Heart left ventricle (tissue), 16 donors: ENCODE measurements around the gene RFXAP. TPM values are rescaled to one million over a fixed set of nuclear protein-coding genes. Genes with fewer than 3 reads are reported as not detected.

Source experiments
- ATAC-seq, 4 donors: fragments of 200-7000 bp; cut with Tn5 transposase; one replicate each; pipeline ENCODE4 v1.9.1; 2020 to 2022; ENCODE audit warnings: moderate library complexity in 4 of 4, mild to moderate bottlenecking in 3 of 4, moderate number of reproducible peaks in 1 of 4
- DNase-seq, 5 donors: peaks; one replicate each; pipeline ENCODE4 v3.0.0-alpha.2; 2020
- H3K27ac ChIP-seq, 12 donors: fragments of 200-600 bp; sonication (generic) in 4 of 12; one replicate each; pipeline versions ENCODE4 v1.5.0 to v1.8.0; 2016 to 2022; ENCODE audit warnings: mild to moderate bottlenecking in 2 of 12
- H3K27me3 ChIP-seq, 9 donors: fragments of 200-600 bp; sonication (generic) in 2 of 9; one replicate each; pipeline versions ENCODE4 v1.5.1 to v1.8.0; 2016 to 2022; ENCODE audit warnings: mild to moderate bottlenecking in 3 of 9
- H3K36me3 ChIP-seq, 9 donors: fragments of 200-600 bp; sonication (generic) in 2 of 9; one replicate each; pipeline versions ENCODE4 v1.5.0 to v1.8.0; 2018 to 2022; ENCODE audit warnings: mild to moderate bottlenecking in 2 of 9
- H3K4me1 ChIP-seq, 12 donors: fragments of 200-600 bp; sonication (generic) in 4 of 12; one replicate each; pipeline versions ENCODE4 v1.5.0 to v1.8.0; 2016 to 2022; ENCODE audit warnings: mild to moderate bottlenecking in 3 of 12
- H3K4me3 ChIP-seq, 12 donors: fragments of 200-600 bp; sonication (generic) in 4 of 12; one replicate each; pipeline versions ENCODE4 v1.5.0 to v1.8.0; 2017 to 2022; ENCODE audit warnings: mild to moderate bottlenecking in 9 of 12, moderate library complexity in 4 of 12
- H3K9me3 ChIP-seq, 12 donors: fragments of 200-600 bp; sonication (generic) in 4 of 12; one replicate each; pipeline versions ENCODE4 v1.5.0 to v1.8.0; 2016 to 2022; ENCODE audit warnings: mild to moderate bottlenecking in 1 of 12
- CTCF ChIP-seq, 12 donors: fragments of 200-600 bp; sonication (generic) in 4 of 12; IDR thresholded peaks; one replicate each; pipeline versions ENCODE4 v1.5.0 to v1.8.0; 2018 to 2022; ENCODE audit warnings: antibody characterized with exemption in 12 of 12, mild to moderate bottlenecking in 5 of 12
- POLR2A ChIP-seq, 2 donors: fragments of 450-650 bp; IDR thresholded peaks; one replicate each; pipeline ENCODE4 v1.6.1; 2017; ENCODE audit warnings: antibody characterized with exemption in 2 of 2, mild to moderate bottlenecking in 2 of 2, moderate library complexity in 2 of 2
- WGBS, 4 donors: extraction: QIAGEN DNeasy Blood & Tissue Kit in 2 of 4; methylation state at CpG; one replicate each; pipeline versions ENCODE4 v1.1.5 to v1.1.7; 2013 to 2018; 5-methylcytosine and 5-hydroxymethylcytosine counted together
- intact Hi-C, 10 donors: fragments of 100-400 bp; cut with DNase I; formaldehyde crosslinking; loops; one replicate each; pipeline versions ENCODE4 v1.11.1 to v1.14.2; 2022
- polyA plus RNA-seq, 2 donors: library from polyadenylated mRNA; stranded (reverse); fragments of 200-250 nt; gene quantifications; one replicate each; pipeline ENCODE4 v1.2.3, GENCODE V29; 2013
- total RNA-seq, 9 donors: library from RNA; depleted of rRNA in 2 of 9; stranded (reverse); fragments of >200 nt in 2 of 9; fragmentation: NEBNext Ultra II Directional in 3 of 9; extraction: Animal tissue kit (Norgen Biotek cat#: 25700) in 3 of 9; gene quantifications; one replicate each; pipeline versions ENCODE4 v1.1.0 to v1.2.4, GENCODE V29; 2016 to 2023
- donor health status: ischemic (EF 13 %, LVEDD 7.1; RV severe dilation, severe dysfunction).
- donor health status: healthy with polysubstance abuse.
- donor health status: DM: no; HTN: yes; CAD: no.
- donor health status: DM: no; HTN: no; CAD: no.
- donor health status: ischemic (EF 25% LVEDD 6.9; RV normal size, moderate dysfunction).
- donor health status: ischemic (EF 25% LVEDD 5.7; RV mildly dilated, moderate dysfunction).
- donor health status: healthy.
- donor health status: DM: yes; HTN: yes; CAD: no.
- donor health status: ischemic (EF 35%, LVEDD 5.7; RV mildly dilated, moderate dysfunction).
- donor health status: nonischemic (EF 11% LVEDD 7.7; RV severe dilation, severe dysfunction).
- donor health status: DM: yes; HTN: yes; CAD: no.
- donor health status: PGD.
- donor health status: ischemic (EF 29% LVEDD 5.4; RV normal size, mild dysfunction).
- donor health status: nonischemic (EF 23%, LVEDD 6.1; RV moderate dilation, normal function).

The RFXAP gene
- total and polyA plus RNA-seq, 11 donors, result 1.0 to 5.2 (median 3.6) TPM

GRCh38 chr13:36866232-36866631 is 47.2 kb downstream of the RFXAP start:
- Histone ChIP-seq H3K36me3 (peaks cover 0 to 82% (median 5%) of the 10 kb centered on the region in 9 donors), H3K4me1 (peaks cover 0 to 14% (median 0%) of the 10 kb centered on the region in 12 donors), H3K9me3 (no peaks in the 10 kb centered on the region), H3K27me3 (no peaks in the 10 kb centered on the region), H3K4me3 (no peak overlapping the region), H3K27ac (no peak overlapping the region)
- intact Hi-C loops, result loop anchor here in 1 of 10 donors (10.0 kb wide), 1 partner anchor 49 kb away; no protein-coding TSS in a partner anchor
- ATAC-seq, result no peak
- no peak for DNase-seq
- TF ChIP-seq CTCF (IDR thresholded peaks at IDR 0.05) (no peak), POLR2A (IDR thresholded peaks at IDR 0.05) (no peak)

- ATAC-seq (no peak), DNase-seq (no peak)
- WGBS, 4 donors, result 95 to 100% (median 98%) methylated on average over 1 of the region's 1 CpG
- no peak for TF ChIP-seq CTCF (IDR thresholded peaks at IDR 0.05)
- intact Hi-C loops, result loop anchor here in 1 of 10 donors (2.0 kb wide), 1 partner anchor 77 kb away; no protein-coding TSS in a partner anchor
- no peak overlapping the region for H3K27ac ChIP-seq
- H3K36me3 ChIP-seq, result peaks cover 0 to 86% (median 9%) of the 10 kb centered on the region in 9 donors
- H3K9me3 ChIP-seq, result no peaks in the 10 kb centered on the region
- no peaks in the 10 kb centered on the region for H3K27me3 ChIP-seq
- H3K4me3 ChIP-seq, result no peak overlapping the region
- no peaks in the 10 kb centered on the region for H3K4me1 ChIP-seq
Observed at GRCh38 chr13:36870050-36870692, 51.1 kb downstream of the RFXAP start.

- peaks cover 0 to 68% (median 9%) of the 10 kb centered on the region in 9 donors for H3K36me3 ChIP-seq
- no peak for TF ChIP-seq POLR2A (IDR thresholded peaks at IDR 0.05)
- no peak for TF ChIP-seq CTCF (IDR thresholded peaks at IDR 0.05)
- 60 to 79% (median 75%) methylated on average over 10 of the region's 10 CpGs for WGBS, 4 donors
- H3K27me3 ChIP-seq, result no peaks in the 10 kb centered on the region
- ATAC-seq (peak; percentile 74 to 86 (median 82)), DNase-seq (peak in 2 of 5 donors; percentile 28 to 50)
- H3K4me3 ChIP-seq, result no peak overlapping the region
- H3K27ac ChIP-seq, result no peak overlapping the region
- H3K9me3 ChIP-seq, result no peaks in the 10 kb centered on the region
- no peaks in the 10 kb centered on the region for H3K4me1 ChIP-seq
- intact Hi-C loops, result no loop called here
Observed at GRCh38 chr13:36872621-36873020, 53.6 kb downstream of the RFXAP start.

- H3K27ac ChIP-seq, result no peak overlapping the region
- 91 to 96% (median 92%) methylated on average over 4 of the region's 4 CpGs for WGBS, 4 donors
- intact Hi-C loops, result no loop called here
- H3K4me3 ChIP-seq, result no peak overlapping the region
- ATAC-seq (no peak), DNase-seq (no peak)
- peaks cover 0 to 3% (median 0%) of the 10 kb centered on the region in 12 donors for H3K4me1 ChIP-seq
- no peaks in the 10 kb centered on the region for H3K9me3 ChIP-seq
- peaks cover 0 to 63% (median 16%) of the 10 kb centered on the region in 9 donors for H3K36me3 ChIP-seq
- TF ChIP-seq CTCF (IDR thresholded peaks at IDR 0.05) (no peak), POLR2A (IDR thresholded peaks at IDR 0.05) (no peak)
- H3K27me3 ChIP-seq, result no peaks in the 10 kb centered on the region
Observed at GRCh38 chr13:36875431-36875830, 56.4 kb downstream of the RFXAP start.
